Keratinocyte (primary cell): ENCODE data around the gene ADNP2. TPM values are rescaled to one million over a fixed set of nuclear protein-coding genes. Genes with fewer than 3 reads are reported as not detected.

Source experiments
- DNase-seq: peaks from one replicate; pipeline ENCODE4 v3.0.0-alpha.2; 2011; ENCODE audit warnings: low read depth, missing footprints, low spot score
- FAIRE-seq: peaks from 2 replicates; lab custom pipeline; 2011; peaks lifted over from hg19 to GRCh38; lab: Jason Lieb, UNC
- H2AFZ ChIP-seq: 2 replicates; pipeline ENCODE4 v1.6.0; 2012; ENCODE audit warnings: low read length, control low read depth, inconsistent platforms; ENCODE audit not compliant: control insufficient read depth
- H3K27ac ChIP-seq: 2 replicates; pipeline ENCODE4 v1.5.1; 2011; ENCODE audit warnings: low read length; ENCODE audit not compliant: control insufficient read depth, insufficient read depth
- H3K27me3 ChIP-seq: 3 replicates; pipeline ENCODE4 v1.6.0; 2011; ENCODE audit warnings: low read length; ENCODE audit not compliant: control insufficient read depth, insufficient read depth; ENCODE audit errors: extremely low read depth
- H3K36me3 ChIP-seq, 2 experiments: 2 replicates in 1 of 2; 3 replicates in 1 of 2; pipeline ENCODE4 v1.5.1; 2011; ENCODE audit warnings: low read length in 2 of 2, mild to moderate bottlenecking in 1 of 2; ENCODE audit not compliant: control insufficient read depth in 2 of 2, insufficient read depth in 2 of 2; ENCODE audit errors: extremely low read depth in 1 of 2
- H3K4me1 ChIP-seq: 3 replicates; pipeline ENCODE4 v1.5.1; 2011; ENCODE audit warnings: low read length; ENCODE audit not compliant: control insufficient read depth, insufficient read depth; ENCODE audit errors: extremely low read depth
- H3K4me2 ChIP-seq: 3 replicates; pipeline ENCODE4 v1.6.0; 2011; ENCODE audit warnings: low read depth, low read length; ENCODE audit not compliant: control insufficient read depth, insufficient read depth; ENCODE audit errors: extremely low read depth
- H3K4me3 ChIP-seq, 3 experiments: fragments of 200-600 bp in 1 of 3; sonication (generic) in 1 of 3; 2 replicates in 2 of 3; 3 replicates in 1 of 3; pipeline ENCODE4 v1.5.1; 2011 to 2016; ENCODE audit warnings: low read length in 3 of 3, mild to moderate bottlenecking in 3 of 3, control low read depth in 2 of 3, inconsistent platforms in 1 of 3, low read depth in 1 of 3, mixed read lengths in 1 of 3, mixed run types in 1 of 3, moderate library complexity in 1 of 3; ENCODE audit not compliant: control insufficient read depth in 2 of 3, insufficient read depth in 2 of 3; ENCODE audit errors: extremely low read depth in 1 of 3
- H3K79me2 ChIP-seq: 2 replicates; pipeline ENCODE4 v1.6.0; 2012; ENCODE audit warnings: low read length; ENCODE audit not compliant: control insufficient read depth, insufficient read depth
- H3K9ac ChIP-seq: 3 replicates; pipeline ENCODE4 v1.6.0; 2011; ENCODE audit warnings: low read length; ENCODE audit not compliant: control insufficient read depth, insufficient read depth; ENCODE audit errors: extremely low read depth
- H3K9me1 ChIP-seq: 3 replicates; pipeline ENCODE4 v1.6.0; 2011; ENCODE audit warnings: low read length; ENCODE audit not compliant: control insufficient read depth, insufficient read depth; ENCODE audit errors: extremely low read depth
- H3K9me3 ChIP-seq: 2 replicates; pipeline ENCODE4 v1.5.1; 2012; ENCODE audit warnings: low read depth, low read length; ENCODE audit not compliant: control insufficient read depth
- H4K20me1 ChIP-seq: 3 replicates; pipeline ENCODE4 v1.6.0; 2011; ENCODE audit warnings: low read length; ENCODE audit not compliant: control insufficient read depth, insufficient read depth; ENCODE audit errors: extremely low read depth
- CTCF ChIP-seq, 3 experiments: IDR thresholded peaks in 1 of 3; conservative IDR thresholded peaks in 1 of 3; optimal IDR thresholded peaks in 1 of 3; 2 replicates in 2 of 3; 3 replicates in 1 of 3; pipeline versions ENCODE3 to v1.5.1; 2011; ENCODE audit warnings: low read length in 3 of 3, mild to moderate bottlenecking in 3 of 3, moderate library complexity in 2 of 3, control low read depth in 1 of 3, inconsistent platforms in 1 of 3; ENCODE audit not compliant: insufficient read depth in 2 of 3; ENCODE audit errors: extremely low read depth in 1 of 3
- EZH2 ChIP-seq: IDR thresholded peaks from one replicate; pipeline ENCODE4 v1.6.1; 2012; ENCODE audit warnings: inconsistent platforms, mild to moderate bottlenecking, low read length, moderate library complexity
- dilution Hi-C: fragments of 300-500 bp; cut with MboI; formaldehyde crosslinking; loops from one replicate; pipeline ENCODE4 v1.7.0; 2020; ENCODE audit warnings: low sequenced_read_pairs; ENCODE audit not compliant: extremely low pct_ligation_motif_present
- polyA plus RNA-seq, 5 experiments: library from polyadenylated mRNA; depleted of rRNA in 3 of 5; stranded (reverse) in 3 of 5; stranded (forward) in 1 of 5; unstranded in 1 of 5; fragments of >200 nt; gene quantifications; 1 replicate in 1 of 5; 2 replicates in 3 of 5; 3 replicates in 1 of 5; pipeline versions ENCODE4 v1.2.1 to v1.2.3, GENCODE V29; 2011 to 2012; ENCODE audit warnings: missing spikeins in 2 of 5, low read depth in 1 of 5, low replicate concordance in 1 of 5

The ADNP2 gene
- polyA plus RNA-seq, 1 donor (not counting 4 experiments of a cell fraction or from before 2014, with no cell fraction given), result 11.3 TPM

DNA sequence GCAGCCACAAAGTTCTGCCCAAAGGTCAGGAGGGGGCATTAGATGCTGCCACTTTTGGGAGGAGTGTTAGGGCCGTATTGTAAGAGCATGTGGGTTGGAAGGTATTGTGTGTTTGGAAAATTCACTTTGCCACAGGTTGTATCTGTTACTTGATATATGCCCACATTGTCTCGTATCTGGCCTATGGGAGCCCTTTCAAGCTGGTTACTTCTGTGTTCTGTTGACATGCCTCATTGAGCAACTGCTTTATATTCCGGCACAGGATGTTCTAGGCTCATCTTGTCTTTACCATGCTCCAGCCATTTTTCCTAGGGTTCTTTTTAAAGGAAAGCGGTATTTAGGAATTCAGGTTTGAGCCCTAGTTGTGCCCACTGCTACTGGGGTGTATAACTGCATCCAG, 6.0 kb downstream of the ADNP2 start:
- H3K4me3 ChIP-seq, result no peak overlapping the region
- no peak overlapping the region for H3K9ac ChIP-seq
- H2AFZ ChIP-seq, result no peak overlapping the region
- H3K4me1 ChIP-seq, result peaks cover 12% of the 10 kb centered on the region
- DNase-seq (no peak), FAIRE-seq (no peak)
- H3K27ac ChIP-seq, result no peak overlapping the region
- H3K4me2 ChIP-seq, result no peak overlapping the region
- H3K27me3 ChIP-seq, result no peaks in the 10 kb centered on the region
- H3K79me2 ChIP-seq, result peaks cover 87% of the 10 kb centered on the region
- no peaks in the 10 kb centered on the region for H3K9me1 ChIP-seq
- no peaks in the 10 kb centered on the region for H3K9me3 ChIP-seq
- TF ChIP-seq EZH2, result no peak
- TF ChIP-seq CTCF (optimal IDR thresholded peaks at IDR 0.05 in 1 of 3, IDR thresholded peaks at IDR 0.05 in 1 of 3, conservative IDR thresholded peaks at IDR 0.05 in 1 of 3; ENCODE audit: extremely low read depth in 1 of 3, insufficient read depth in 2 of 3, low read length in 3 of 3), result no peak
- peaks cover 5 to 6% of the 10 kb centered on the region in 2 experiments for H3K36me3 ChIP-seq
- H4K20me1 ChIP-seq, result peaks cover 18% of the 10 kb centered on the region
- dilution Hi-C loops, result no loop called here

DNA sequence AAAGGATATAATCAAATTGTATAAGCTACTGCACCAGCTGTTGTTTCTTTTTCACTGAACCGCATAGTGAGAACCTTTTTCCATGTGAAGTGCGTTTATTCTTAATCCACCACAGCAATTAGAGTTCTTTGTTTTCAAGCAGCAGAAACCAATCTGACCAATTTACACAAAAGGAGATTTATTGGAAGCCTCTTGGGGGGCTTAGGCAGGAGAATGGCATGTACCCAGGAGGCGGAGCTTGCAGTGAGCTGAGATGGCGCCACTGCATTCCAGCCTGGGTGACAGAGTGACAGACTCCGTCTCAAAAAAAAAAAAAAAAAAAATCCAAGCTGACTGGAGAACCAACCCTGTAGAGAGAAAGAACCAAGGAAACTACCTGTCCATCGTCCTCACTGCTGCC, 10.0 kb downstream of the ADNP2 start:
- FAIRE-seq, result no peak

More for the DNA sequence above, 10.0 kb downstream of the ADNP2 start:
- H2AFZ ChIP-seq, result no peak overlapping the region
- no peak overlapping the region for H3K4me3 ChIP-seq
- TF ChIP-seq EZH2 (no peak), CTCF (optimal IDR thresholded peaks at IDR 0.05 in 1 of 3, IDR thresholded peaks at IDR 0.05 in 1 of 3, conservative IDR thresholded peaks at IDR 0.05 in 1 of 3; ENCODE audit: extremely low read depth in 1 of 3, insufficient read depth in 2 of 3, low read length in 3 of 3) (no peak)
- no peaks in the 10 kb centered on the region for H3K9me3 ChIP-seq
- H3K9ac ChIP-seq, result no peak overlapping the region
- peaks cover 5 to 7% of the 10 kb centered on the region in 2 experiments for H3K36me3 ChIP-seq
- peaks cover 6% of the 10 kb centered on the region for H4K20me1 ChIP-seq
- no peaks in the 10 kb centered on the region for H3K27me3 ChIP-seq
- H3K27ac ChIP-seq, result no peak overlapping the region
- dilution Hi-C loops, result no loop called here
- no peak for DNase-seq
- peaks cover 77% of the 10 kb centered on the region for H3K79me2 ChIP-seq
- peaks cover 5% of the 10 kb centered on the region for H3K4me1 ChIP-seq
- no peaks in the 10 kb centered on the region for H3K9me1 ChIP-seq
- no peak overlapping the region for H3K4me2 ChIP-seq
